ENCODE results near the gene RAB9A. TPM values are rescaled to one million over a fixed set of nuclear protein-coding genes. Genes with fewer than 3 reads are reported as not detected.
"Not testable (repeated sequence)": the region's sequence is repeated elsewhere in the genome, so short reads cannot be mapped to it uniquely, and the experiment has no call there.

Gene RAB9A
- total RNA-seq, 1 donor from 2014 or later, result 15.0 TPM

GRCh38 chrX:13670197-13670596 lies 18.7 kb upstream of the RAB9A start:
- no peak overlapping the region for H3K27ac ChIP-seq
- no peak for DNase-seq (ENCODE audit: extremely low spot score in 2 of 2)
- H3K36me3 ChIP-seq, result no peaks in the 10 kb centered on the region
- H3K27me3 ChIP-seq, result no peaks in the 10 kb centered on the region
- H3K4me3 ChIP-seq, result no peak overlapping the region
- intact Hi-C loops (cut with DNase I), result no loop called here
- no peaks in the 10 kb centered on the region for H3K9me3 ChIP-seq
- peaks cover 5% of the 10 kb centered on the region for H3K4me1 ChIP-seq
- TF ChIP-seq POLR2A (IDR thresholded peaks at IDR 0.05) (no peak), CTCF (IDR thresholded peaks at IDR 0.05) (no peak), POLR2AphosphoS5 (IDR thresholded peaks at IDR 0.05; ENCODE audit: insufficient read depth in 1 of 2, low read depth in 1 of 2) (no peak)

GRCh38 chrX:13673016-13673415 lies 15.9 kb upstream of the RAB9A start:
- Histone ChIP-seq H3K36me3 (no peaks in the 10 kb centered on the region), H3K27ac (no peak overlapping the region), H3K4me1 (peaks cover 5% of the 10 kb centered on the region), H3K4me3 (no peak overlapping the region), H3K27me3 (no peaks in the 10 kb centered on the region), H3K9me3 (no peaks in the 10 kb centered on the region)
- no peak for DNase-seq (ENCODE audit: extremely low spot score in 2 of 2)
- TF ChIP-seq POLR2AphosphoS5 (IDR thresholded peaks at IDR 0.05; ENCODE audit: insufficient read depth in 1 of 2, low read depth in 1 of 2) (no peak), CTCF (IDR thresholded peaks at IDR 0.05) (no peak), POLR2A (IDR thresholded peaks at IDR 0.05) (no peak)
- intact Hi-C loops (cut with DNase I), result no loop called here

GRCh38 chrX:13676885-13677284 lies 12.0 kb upstream of the RAB9A start:
- H3K27ac ChIP-seq, result no peak overlapping the region
- no peaks in the 10 kb centered on the region for H3K4me1 ChIP-seq
- no peak overlapping the region for H3K4me3 ChIP-seq
- H3K36me3 ChIP-seq, result no peaks in the 10 kb centered on the region
- DNase-seq (ENCODE audit: extremely low spot score in 2 of 2), result no peak
- H3K9me3 ChIP-seq, result no peaks in the 10 kb centered on the region
- intact Hi-C loops (cut with DNase I), result no loop called here
- H3K27me3 ChIP-seq, result no peaks in the 10 kb centered on the region
- TF ChIP-seq POLR2A (IDR thresholded peaks at IDR 0.05) (no peak), POLR2AphosphoS5 (IDR thresholded peaks at IDR 0.05; ENCODE audit: insufficient read depth in 1 of 2, low read depth in 1 of 2) (no peak), CTCF (IDR thresholded peaks at IDR 0.05) (no peak)

- H3K27me3 ChIP-seq; DNase-seq (ENCODE audit: extremely low spot score in 2 of 2); H3K9me3 ChIP-seq; H3K4me3 ChIP-seq; H3K4me1 ChIP-seq; H3K36me3 ChIP-seq; H3K27ac ChIP-seq; intact Hi-C loops (cut with DNase I): not testable (repeated sequence)
Observed at GRCh38 chrX:13679700-13680099, 9.2 kb upstream of the RAB9A start.

- Histone ChIP-seq H3K36me3 (no peaks in the 10 kb centered on the region), H3K27ac (no peak overlapping the region), H3K4me3 (no peak overlapping the region), H3K9me3 (no peaks in the 10 kb centered on the region), H3K27me3 (no peaks in the 10 kb centered on the region), H3K4me1 (no peaks in the 10 kb centered on the region)
- intact Hi-C loops (cut with DNase I), result no loop called here
- DNase-seq (ENCODE audit: extremely low spot score in 2 of 2), result no peak
- TF ChIP-seq POLR2A (IDR thresholded peaks at IDR 0.05) (no peak), POLR2AphosphoS5 (IDR thresholded peaks at IDR 0.05; ENCODE audit: insufficient read depth in 1 of 2, low read depth in 1 of 2) (no peak), CTCF (IDR thresholded peaks at IDR 0.05) (no peak)
Observed at GRCh38 chrX:13681595-13681994, 7.3 kb upstream of the RAB9A start.

GRCh38 chrX:13684361-13684760 lies 4.6 kb upstream of the RAB9A start:
- Histone ChIP-seq H3K4me1 (no peaks in the 10 kb centered on the region), H3K27me3 (no peaks in the 10 kb centered on the region), H3K4me3 (no peak overlapping the region), H3K27ac (no peak overlapping the region), H3K9me3 (no peaks in the 10 kb centered on the region), H3K36me3 (no peaks in the 10 kb centered on the region)
- DNase-seq (ENCODE audit: extremely low spot score in 2 of 2), result no peak
- TF ChIP-seq CTCF (IDR thresholded peaks at IDR 0.05) (no peak), POLR2A (IDR thresholded peaks at IDR 0.05) (no peak), POLR2AphosphoS5 (IDR thresholded peaks at IDR 0.05; ENCODE audit: insufficient read depth in 1 of 2, low read depth in 1 of 2) (no peak)
- intact Hi-C loops (cut with DNase I), result no loop called here
